HEK293 (cell line): Measurements from ENCODE around the gene GAMT.

ENCODE experiments used
- YY1 ChIP-seq: fragments of 450-650 bp; formaldehyde crosslinking; IDR thresholded peaks from 2 replicates; pipeline ENCODE4 v1.5.1; 2018; ENCODE audit warnings: missing biosample characterization, missing genetic modification characterization
- ZBTB1 ChIP-seq: fragments of 450-650 bp; formaldehyde crosslinking; IDR thresholded peaks from 2 replicates; pipeline ENCODE4 v1.5.1; 2016; ENCODE audit warnings: missing biosample characterization, missing genetic modification characterization
- ZNF423 ChIP-seq: fragments of 450-650 bp; formaldehyde crosslinking; IDR thresholded peaks from 2 replicates; pipeline ENCODE4 v1.5.1; 2016; ENCODE audit warnings: missing biosample characterization, missing genetic modification characterization
- TF ChIP-seq, protein P1 (sequence below): fragments of 450-650 bp; formaldehyde crosslinking; IDR thresholded peaks from 2 replicates; pipeline ENCODE4 v1.5.1; 2016; ENCODE audit warnings: missing biosample characterization, missing genetic modification characterization

DNA sequence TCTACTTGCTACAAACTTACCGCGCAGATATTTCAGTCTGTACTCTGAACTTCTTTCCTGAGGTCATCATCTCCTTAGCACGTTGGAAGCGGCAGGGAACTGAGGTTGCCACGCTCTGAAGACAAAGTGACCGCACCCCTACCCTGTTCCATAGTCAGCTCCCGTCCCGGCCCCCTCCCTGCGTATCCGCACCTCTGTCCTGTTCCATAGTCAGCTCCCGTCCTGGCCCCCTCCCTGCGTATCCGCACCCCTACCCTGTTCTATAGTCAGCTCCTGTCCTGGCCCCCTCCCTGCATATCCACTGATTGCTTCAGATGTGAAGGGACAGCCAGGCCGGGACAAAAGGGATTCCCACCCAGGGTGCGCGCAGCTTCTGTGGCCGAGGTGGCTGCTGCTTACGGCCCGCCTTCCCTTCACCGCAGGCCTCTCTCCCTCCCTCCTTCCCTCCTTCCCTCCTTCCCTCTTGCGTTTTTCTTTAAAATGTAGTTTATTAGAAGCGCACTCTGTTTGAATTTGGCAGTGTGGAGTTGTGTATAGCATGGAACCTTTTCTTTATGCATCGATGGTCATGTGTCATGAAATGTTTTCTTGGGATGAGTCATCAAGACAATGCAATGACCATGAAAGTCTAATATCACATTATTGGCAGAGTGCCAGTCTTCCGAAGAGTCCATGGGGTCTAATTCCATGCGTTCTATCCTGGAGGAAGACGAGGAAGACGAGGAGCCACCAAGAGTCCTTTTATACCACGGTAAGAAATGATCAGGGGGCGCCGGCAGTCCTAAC, 39.5 kb downstream of the GAMT start:
- TF ChIP-seq, protein P1, sequence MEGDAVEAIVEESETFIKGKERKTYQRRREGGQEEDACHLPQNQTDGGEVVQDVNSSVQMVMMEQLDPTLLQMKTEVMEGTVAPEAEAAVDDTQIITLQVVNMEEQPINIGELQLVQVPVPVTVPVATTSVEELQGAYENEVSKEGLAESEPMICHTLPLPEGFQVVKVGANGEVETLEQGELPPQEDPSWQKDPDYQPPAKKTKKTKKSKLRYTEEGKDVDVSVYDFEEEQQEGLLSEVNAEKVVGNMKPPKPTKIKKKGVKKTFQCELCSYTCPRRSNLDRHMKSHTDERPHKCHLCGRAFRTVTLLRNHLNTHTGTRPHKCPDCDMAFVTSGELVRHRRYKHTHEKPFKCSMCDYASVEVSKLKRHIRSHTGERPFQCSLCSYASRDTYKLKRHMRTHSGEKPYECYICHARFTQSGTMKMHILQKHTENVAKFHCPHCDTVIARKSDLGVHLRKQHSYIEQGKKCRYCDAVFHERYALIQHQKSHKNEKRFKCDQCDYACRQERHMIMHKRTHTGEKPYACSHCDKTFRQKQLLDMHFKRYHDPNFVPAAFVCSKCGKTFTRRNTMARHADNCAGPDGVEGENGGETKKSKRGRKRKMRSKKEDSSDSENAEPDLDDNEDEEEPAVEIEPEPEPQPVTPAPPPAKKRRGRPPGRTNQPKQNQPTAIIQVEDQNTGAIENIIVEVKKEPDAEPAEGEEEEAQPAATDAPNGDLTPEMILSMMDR (tag by site-specific recombination) = no peak
- no peak for TF ChIP-seq ZNF423 (tag by site-specific recombination)
- no peak for TF ChIP-seq YY1
- TF ChIP-seq ZBTB1 (tag by site-specific recombination) = no peak
